Ramos (cell line): Measurements from ENCODE around the gene MYO9B.
"Not testable (repeated sequence)": the region's sequence is repeated elsewhere in the genome, so short reads cannot be mapped to it uniquely, and the experiment has no call there.

ENCODE experiments used
- in situ Hi-C: fragments of 300-500 bp; cut with MboI; formaldehyde crosslinking; loops from one replicate; pipeline ENCODE4 v1.14.3; 2022; ENCODE audit warnings: low sequenced_read_pairs; ENCODE audit not compliant: unreplicated experiment

Gene MYO9B

GRCh38 chr19:17081672-17082630 is 6.4 kb downstream of the MYO9B start:
- in situ Hi-C loops = no loop called here

- in situ Hi-C loops = no loop called here
These were observed 10.5 kb downstream of the MYO9B start for GRCh38 chr19:17086120-17086519.

- in situ Hi-C loops = no loop called here
These were observed 11.3 kb downstream of the MYO9B start for GRCh38 chr19:17086834-17087233.

- in situ Hi-C loops = no loop called here
These were observed 13.0 kb downstream of the MYO9B start for GRCh38 chr19:17088552-17088951.

- in situ Hi-C loops = no loop called here
These were observed 15.0 kb downstream of the MYO9B start for GRCh38 chr19:17090583-17090982.

GRCh38 chr19:17091758-17092333 is 16.3 kb downstream of the MYO9B start:
- in situ Hi-C loops = no loop called here

- in situ Hi-C loops = no loop called here
These were observed 17.1 kb downstream of the MYO9B start for GRCh38 chr19:17092696-17093095.

GRCh38 chr19:17094694-17095093 is 19.1 kb downstream of the MYO9B start:
- in situ Hi-C loops = not testable (repeated sequence)

GRCh38 chr19:17095141-17095919 is 19.8 kb downstream of the MYO9B start:
- in situ Hi-C loops = no loop called here

- in situ Hi-C loops = no loop called here
These were observed 22.1 kb downstream of the MYO9B start for GRCh38 chr19:17097593-17098126.

GRCh38 chr19:17098326-17098725 is 22.7 kb downstream of the MYO9B start:
- in situ Hi-C loops = no loop called here

GRCh38 chr19:17101686-17102628 is 26.4 kb downstream of the MYO9B start:
- in situ Hi-C loops = no loop called here

GRCh38 chr19:17103177-17103576 is 27.6 kb downstream of the MYO9B start:
- in situ Hi-C loops = no loop called here

- in situ Hi-C loops = no loop called here
These were observed 29.1 kb downstream of the MYO9B start for GRCh38 chr19:17104679-17105078.

GRCh38 chr19:17105556-17105955 is 30.0 kb downstream of the MYO9B start:
- in situ Hi-C loops = no loop called here

GRCh38 chr19:17106964-17107363 is 31.4 kb downstream of the MYO9B start:
- in situ Hi-C loops = not testable (repeated sequence)

- in situ Hi-C loops = no loop called here
These were observed 32.2 kb downstream of the MYO9B start for GRCh38 chr19:17107546-17108452.

GRCh38 chr19:17108453-17108784 is 32.8 kb downstream of the MYO9B start:
- in situ Hi-C loops = no loop called here

- in situ Hi-C loops = no loop called here
These were observed 33.7 kb downstream of the MYO9B start for GRCh38 chr19:17109300-17109699.
